HG03025 (cell line): ENCODE measurements around the gene FBXO28.
"Not testable (repeated sequence)": the region's sequence is repeated elsewhere in the genome, so short reads cannot be mapped to it uniquely, and the experiment has no call there.

Experiments used
- ATAC-seq: cut with Tn5 transposase; IDR thresholded peaks from one replicate; pipeline ENCODE4 v1.9.1; 2021; ENCODE audit warnings: mild to moderate bottlenecking, moderate library complexity; ENCODE audit not compliant: unreplicated experiment, low FRiP score

The FBXO28 gene

GRCh38 chr1:224182866-224183590, 69.1 kb downstream of the FBXO28 start, which contains the start of gene DEGS1:
Gene DEGS1, plus strand, starts transcription at chr1:224183240. Its CDS starts 97 bp downstream, at chr1:224183337.
- peak; percentile 63 for ATAC-seq

GRCh38 chr1:224183591-224184312, 69.8 kb downstream of the FBXO28 start:
- ATAC-seq: peak; percentile 48

- ATAC-seq: no peak
Observed at GRCh38 chr1:224185208-224185607, 71.3 kb downstream of the FBXO28 start.

GRCh38 chr1:224188286-224188685, 74.4 kb downstream of the FBXO28 start:
- no peak for ATAC-seq

- ATAC-seq: no peak
Observed at GRCh38 chr1:224189561-224189960, 75.7 kb downstream of the FBXO28 start.

GRCh38 chr1:224192082-224192788, 78.3 kb downstream of the FBXO28 start:
- ATAC-seq: no peak

GRCh38 chr1:224193319-224193966, 79.5 kb downstream of the FBXO28 start:
- ATAC-seq: no peak

GRCh38 chr1:224196813-224197600, 83.1 kb downstream of the FBXO28 start:
- ATAC-seq: no peak

- no peak for ATAC-seq
Observed at GRCh38 chr1:224198572-224198971, 84.7 kb downstream of the FBXO28 start.

- ATAC-seq: no peak
Observed at GRCh38 chr1:224199679-224200078, 85.8 kb downstream of the FBXO28 start.

GRCh38 chr1:224201383-224201782, 87.5 kb downstream of the FBXO28 start:
- ATAC-seq: no peak

GRCh38 chr1:224201853-224202252, 87.9 kb downstream of the FBXO28 start:
- ATAC-seq: no peak

- ATAC-seq: peak; percentile 48
Observed at GRCh38 chr1:224203243-224204016, 89.5 kb downstream of the FBXO28 start.

GRCh38 chr1:224205438-224205840, 91.5 kb downstream of the FBXO28 start:
- ATAC-seq: no peak

- ATAC-seq: not testable (repeated sequence)
Observed at GRCh38 chr1:224205931-224206538, 92.1 kb downstream of the FBXO28 start.

- no peak for ATAC-seq
Observed at GRCh38 chr1:224211206-224211962, 97.5 kb downstream of the FBXO28 start.
